K562 (cell line): ENCODE results near the gene SLC5A3. TPM values are rescaled to one million over a fixed set of nuclear protein-coding genes. Genes with fewer than 3 reads are reported as not detected.

Experiments
- ARNT ChIP-seq, 2 experiments: fragments of 450-650 bp; IDR thresholded peaks; 2 replicates each; pipeline ENCODE4 v1.6.1; 2016; ENCODE audit warnings: mild to moderate bottlenecking in 1 of 2
- DMBX1 ChIP-seq: fragments of 250-450 bp; sonication (Bioruptor Pico); IDR thresholded peaks from 2 replicates; pipeline ENCODE4 v1.8.0; 2022; ENCODE audit warnings: inconsistent platforms, mild to moderate bottlenecking, moderate library complexity, borderline replicate concordance
- EZH2 ChIP-seq: IDR thresholded peaks from 2 replicates; pipeline ENCODE4 v1.6.1; 2012; ENCODE audit warnings: low read depth, mild to moderate bottlenecking, inconsistent platforms, low read length, borderline replicate concordance
- FOXA3 ChIP-seq, 2 experiments: fragments of 450-650 bp in 1 of 2; sonication (generic) in 1 of 2; formaldehyde crosslinking; IDR thresholded peaks in 1 of 2; conservative IDR thresholded peaks in 1 of 2; 2 replicates each; pipeline versions ENCODE4 v1.4.0 to v1.8.0; 2020 to 2022; ENCODE audit warnings: mild to moderate bottlenecking in 2 of 2, missing genetic modification reagents in 1 of 2
- GATAD2A ChIP-seq: fragments of 450-650 bp; IDR thresholded peaks from 2 replicates; pipeline ENCODE4 v1.6.1; 2017
- HNRNPUL1 ChIP-seq: fragments of 200-400 bp; formaldehyde crosslinking; IDR thresholded peaks from 2 replicates; pipeline ENCODE4 v1.6.1; 2017; ENCODE audit warnings: low read length
- MECOM ChIP-seq: fragments of 250-450 bp; sonication (Bioruptor Pico); IDR thresholded peaks from 2 replicates; pipeline ENCODE4 v1.8.0; 2022; ENCODE audit warnings: inconsistent platforms
- PTBP1 ChIP-seq: fragments of 200-400 bp; formaldehyde crosslinking; IDR thresholded peaks from 2 replicates; pipeline ENCODE4 v1.6.1; 2017; ENCODE audit warnings: low read depth, low read length
- SIN3A ChIP-seq, 2 experiments: fragments of 150-350 bp in 1 of 2; IDR thresholded peaks; 2 replicates each; pipeline ENCODE4 v1.6.1; 2011 to 2016; ENCODE audit warnings: borderline replicate concordance in 2 of 2, low read depth in 2 of 2, low read length in 2 of 2, mild to moderate bottlenecking in 2 of 2, moderate library complexity in 2 of 2; ENCODE audit not compliant: control insufficient read depth in 1 of 2
- SRF ChIP-seq, 2 experiments: fragments of 250-450, 450-650 bp in 1 of 2; sonication (Bioruptor Pico) in 1 of 2; sonication (generic) in 1 of 2; formaldehyde crosslinking; IDR thresholded peaks; 2 replicates each; pipeline versions ENCODE4 v1.5.0 to v1.5.1; 2020 to 2022; ENCODE audit warnings: mild to moderate bottlenecking in 1 of 2, missing genetic modification reagents in 1 of 2
- TGIF2 ChIP-seq: sonication (generic); formaldehyde crosslinking; IDR thresholded peaks from 2 replicates; pipeline ENCODE4 v1.8.1; 2022; ENCODE audit warnings: mild to moderate bottlenecking, missing genetic modification reagents, moderate library complexity
- TRIM24 ChIP-seq, 2 experiments: fragments of 450-650 bp; IDR thresholded peaks; 2 replicates each; pipeline ENCODE4 v1.6.1; 2016
- TRIM28 ChIP-seq: fragments of 450-650 bp; IDR thresholded peaks from 2 replicates; pipeline ENCODE4 v1.6.1; 2017
- U2AF1 ChIP-seq: fragments of 200-400 bp; formaldehyde crosslinking; optimal IDR thresholded peaks from 2 replicates; pipeline ENCODE3; 2017; ENCODE audit warnings: mild to moderate bottlenecking, low read depth, low read length, moderate library complexity
- ZNF140 ChIP-seq: fragments of 250-450 bp; sonication (Bioruptor Pico); IDR thresholded peaks from 2 replicates; pipeline ENCODE4 v1.8.0; 2021; ENCODE audit warnings: moderate library complexity, mild to moderate bottlenecking, inconsistent platforms
- ZNF445 ChIP-seq: fragments of 250-450 bp; sonication (Bioruptor Pico); IDR thresholded peaks from 2 replicates; pipeline ENCODE4 v1.4.0; 2020; ENCODE audit warnings: low read depth, mild to moderate bottlenecking, moderate library complexity
- polyA plus RNA-seq, 8 experiments: library from polyadenylated mRNA; depleted of rRNA in 4 of 8; stranded (reverse) in 5 of 8; unstranded in 3 of 8; fragments of >200 nt; fragmentation: Nextera tagmentation in 2 of 8; fragmentation: Illumina TruSeq in 1 of 8; extraction: Ambion mirVana in 2 of 8; extraction: Trizol in 1 of 8; gene quantifications; 2 replicates each; pipeline versions ENCODE4 v1.2.1 to v1.2.3, GENCODE V29; 2011 to 2014; ENCODE audit warnings: inconsistent platforms in 1 of 8, missing spikeins in 1 of 8
- total RNA-seq, 7 experiments: library from RNA; depleted of rRNA in 6 of 7; stranded (reverse); fragments of >200 nt in 6 of 7; fragmentation: Illumina TruSeq in 2 of 7; extraction: Trizol in 2 of 7; gene quantifications; 2 replicates each; pipeline versions ENCODE4 v1.2.1 to v1.2.3, GENCODE V29; 2011 to 2021; ENCODE audit warnings: low replicate concordance in 1 of 7
- TF ChIP-seq, protein P1 (sequence below): fragments of 250-450 bp; sonication (Bioruptor Pico); IDR thresholded peaks from 2 replicates; pipeline ENCODE4 v1.4.0; 2020; ENCODE audit warnings: borderline replicate concordance
- TF ChIP-seq, protein P2 (sequence below): fragments of 250-450 bp; sonication (Bioruptor Pico); IDR thresholded peaks from 2 replicates; pipeline ENCODE4 v1.9.0; 2021; ENCODE audit warnings: mild to moderate bottlenecking, inconsistent platforms
- TF ChIP-seq, protein P3 (sequence below): sonication (generic); formaldehyde crosslinking; IDR thresholded peaks from 2 replicates; pipeline ENCODE4 v1.8.1; 2023; ENCODE audit warnings: mild to moderate bottlenecking, missing genetic modification reagents
- TF ChIP-seq, protein P4 (sequence below): sonication (generic); formaldehyde crosslinking; IDR thresholded peaks from 2 replicates; pipeline ENCODE4 v1.8.0; 2022; ENCODE audit warnings: mild to moderate bottlenecking, missing genetic modification reagents
- TF ChIP-seq, protein P5 (sequence below): sonication (generic); formaldehyde crosslinking; IDR thresholded peaks from 2 replicates; pipeline ENCODE4 v1.8.1; 2023; ENCODE audit warnings: mild to moderate bottlenecking, missing genetic modification reagents, moderate library complexity

The SLC5A3 gene
- total and polyA plus RNA-seq, 9 of the 15 experiments (the other 6 are each of a cell fraction or from before 2014, with no cell fraction given), result 2.9 to 20.6 (median 9.0) TPM

DNA sequence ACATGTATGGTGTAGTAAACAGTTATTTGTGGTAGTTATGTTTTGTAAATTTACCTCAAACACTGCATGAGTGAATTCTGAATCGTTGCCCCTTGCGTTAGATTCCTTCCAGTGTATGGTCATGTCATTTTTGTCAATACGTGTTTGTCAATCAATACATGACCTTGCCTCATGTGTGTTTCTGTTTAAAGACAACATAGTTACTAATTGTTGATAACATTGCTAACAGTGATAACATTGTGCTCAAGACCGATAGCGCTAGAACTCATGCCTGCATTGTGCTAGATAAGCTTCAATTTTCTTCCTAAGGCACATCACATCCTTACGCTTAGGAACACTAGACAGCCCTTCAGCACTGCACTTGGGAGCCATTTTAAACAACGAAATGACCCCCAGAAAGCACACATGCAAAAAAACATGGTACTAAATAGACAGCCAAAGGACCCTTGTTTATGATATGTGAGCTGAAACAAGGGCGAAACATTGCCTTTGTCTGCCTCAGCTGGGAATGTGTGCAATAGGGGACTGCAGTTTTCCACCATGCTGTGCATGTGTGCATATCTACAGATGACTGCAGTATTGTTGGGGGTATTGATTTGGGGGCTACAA lies 37.3 kb downstream of the SLC5A3 start (continued):
- TF ChIP-seq ZNF445 (CRISPR knock-in tag), result no peak
- no peak for TF ChIP-seq SRF (CRISPR knock-in tag; IDR thresholded peaks at IDR 0.05)
- TF ChIP-seq TRIM28, result 0 out of 2 replicates have a peak, but pooled peaks have one; percentile 50
- TF ChIP-seq U2AF1, result no peak
- TF ChIP-seq PTBP1, result no peak
- TF ChIP-seq DMBX1 (CRISPR knock-in tag), result peak; percentile 80; the same call in 1 of the 2 replicates
- TF ChIP-seq MECOM (CRISPR knock-in tag), result no peak
- no peak for TF ChIP-seq SIN3A (IDR thresholded peaks at IDR 0.05; ENCODE audit: borderline replicate concordance in 2 of 2, control insufficient read depth in 1 of 2, low read depth in 2 of 2, low read length in 2 of 2)
- TF ChIP-seq TRIM24 (IDR thresholded peaks at IDR 0.05), result peak; percentile 95 to 97
- TF ChIP-seq, protein P1, sequence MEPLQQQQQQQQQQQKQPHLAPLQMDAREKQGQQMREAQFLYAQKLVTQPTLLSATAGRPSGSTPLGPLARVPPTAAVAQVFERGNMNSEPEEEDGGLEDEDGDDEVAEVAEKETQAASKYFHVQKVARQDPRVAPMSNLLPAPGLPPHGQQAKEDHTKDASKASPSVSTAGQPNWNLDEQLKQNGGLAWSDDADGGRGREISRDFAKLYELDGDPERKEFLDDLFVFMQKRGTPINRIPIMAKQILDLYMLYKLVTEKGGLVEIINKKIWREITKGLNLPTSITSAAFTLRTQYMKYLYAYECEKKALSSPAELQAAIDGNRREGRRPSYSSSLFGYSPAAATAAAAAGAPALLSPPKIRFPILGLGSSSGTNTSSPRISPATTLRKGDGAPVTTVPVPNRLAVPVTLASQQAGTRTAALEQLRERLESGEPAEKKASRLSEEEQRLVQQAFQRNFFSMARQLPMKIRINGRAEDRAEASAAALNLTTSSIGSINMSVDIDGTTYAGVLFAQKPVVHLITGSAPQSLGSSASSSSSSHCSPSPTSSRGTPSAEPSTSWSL (CRISPR knock-in tag), result no peak
- TF ChIP-seq EZH2, result peak; percentile 86; the same call in 1 of the 2 replicates
- TF ChIP-seq, protein P2, sequence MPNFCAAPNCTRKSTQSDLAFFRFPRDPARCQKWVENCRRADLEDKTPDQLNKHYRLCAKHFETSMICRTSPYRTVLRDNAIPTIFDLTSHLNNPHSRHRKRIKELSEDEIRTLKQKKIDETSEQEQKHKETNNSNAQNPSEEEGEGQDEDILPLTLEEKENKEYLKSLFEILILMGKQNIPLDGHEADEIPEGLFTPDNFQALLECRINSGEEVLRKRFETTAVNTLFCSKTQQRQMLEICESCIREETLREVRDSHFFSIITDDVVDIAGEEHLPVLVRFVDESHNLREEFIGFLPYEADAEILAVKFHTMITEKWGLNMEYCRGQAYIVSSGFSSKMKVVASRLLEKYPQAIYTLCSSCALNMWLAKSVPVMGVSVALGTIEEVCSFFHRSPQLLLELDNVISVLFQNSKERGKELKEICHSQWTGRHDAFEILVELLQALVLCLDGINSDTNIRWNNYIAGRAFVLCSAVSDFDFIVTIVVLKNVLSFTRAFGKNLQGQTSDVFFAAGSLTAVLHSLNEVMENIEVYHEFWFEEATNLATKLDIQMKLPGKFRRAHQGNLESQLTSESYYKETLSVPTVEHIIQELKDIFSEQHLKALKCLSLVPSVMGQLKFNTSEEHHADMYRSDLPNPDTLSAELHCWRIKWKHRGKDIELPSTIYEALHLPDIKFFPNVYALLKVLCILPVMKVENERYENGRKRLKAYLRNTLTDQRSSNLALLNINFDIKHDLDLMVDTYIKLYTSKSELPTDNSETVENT (CRISPR knock-in tag), result no peak
- TF ChIP-seq HNRNPUL1, result no peak
- peak; percentile 91 for TF ChIP-seq GATAD2A
- peak; percentile 66 to 89; a peak in 3 of 4 replicates for TF ChIP-seq FOXA3 (CRISPR knock-in tag; conservative IDR thresholded peaks at IDR 0.05 in 1 of 2, IDR thresholded peaks at IDR 0.05 in 1 of 2)
- TF ChIP-seq ARNT (IDR thresholded peaks at IDR 0.05), result peak in 1 of 2 experiments; percentile 95; a peak in 3 of 4 replicates
- TF ChIP-seq, protein P3, sequence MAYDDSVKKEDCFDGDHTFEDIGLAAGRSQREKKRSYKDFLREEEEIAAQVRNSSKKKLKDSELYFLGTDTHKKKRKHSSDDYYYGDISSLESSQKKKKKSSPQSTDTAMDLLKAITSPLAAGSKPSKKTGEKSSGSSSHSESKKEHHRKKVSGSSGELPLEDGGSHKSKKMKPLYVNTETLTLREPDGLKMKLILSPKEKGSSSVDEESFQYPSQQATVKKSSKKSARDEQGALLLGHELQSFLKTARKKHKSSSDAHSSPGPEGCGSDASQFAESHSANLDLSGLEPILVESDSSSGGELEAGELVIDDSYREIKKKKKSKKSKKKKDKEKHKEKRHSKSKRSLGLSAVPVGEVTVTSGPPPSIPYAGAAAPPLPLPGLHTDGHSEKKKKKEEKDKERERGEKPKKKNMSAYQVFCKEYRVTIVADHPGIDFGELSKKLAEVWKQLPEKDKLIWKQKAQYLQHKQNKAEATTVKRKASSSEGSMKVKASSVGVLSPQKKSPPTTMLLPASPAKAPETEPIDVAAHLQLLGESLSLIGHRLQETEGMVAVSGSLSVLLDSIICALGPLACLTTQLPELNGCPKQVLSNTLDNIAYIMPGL (CRISPR knock-in tag), result no peak
- TF ChIP-seq TGIF2 (CRISPR knock-in tag), result no peak
- TF ChIP-seq ZNF140 (CRISPR knock-in tag), result no peak
- TF ChIP-seq, protein P4, sequence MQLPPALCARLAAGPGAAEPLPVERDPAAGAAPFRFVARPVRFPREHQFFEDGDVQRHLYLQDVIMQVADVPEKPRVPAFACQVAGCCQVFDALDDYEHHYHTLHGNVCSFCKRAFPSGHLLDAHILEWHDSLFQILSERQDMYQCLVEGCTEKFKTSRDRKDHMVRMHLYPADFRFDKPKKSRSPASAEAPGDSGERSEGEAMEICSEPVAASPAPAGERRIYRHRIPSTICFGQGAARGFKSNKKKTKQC (CRISPR knock-in tag), result no peak
- TF ChIP-seq, protein P5, sequence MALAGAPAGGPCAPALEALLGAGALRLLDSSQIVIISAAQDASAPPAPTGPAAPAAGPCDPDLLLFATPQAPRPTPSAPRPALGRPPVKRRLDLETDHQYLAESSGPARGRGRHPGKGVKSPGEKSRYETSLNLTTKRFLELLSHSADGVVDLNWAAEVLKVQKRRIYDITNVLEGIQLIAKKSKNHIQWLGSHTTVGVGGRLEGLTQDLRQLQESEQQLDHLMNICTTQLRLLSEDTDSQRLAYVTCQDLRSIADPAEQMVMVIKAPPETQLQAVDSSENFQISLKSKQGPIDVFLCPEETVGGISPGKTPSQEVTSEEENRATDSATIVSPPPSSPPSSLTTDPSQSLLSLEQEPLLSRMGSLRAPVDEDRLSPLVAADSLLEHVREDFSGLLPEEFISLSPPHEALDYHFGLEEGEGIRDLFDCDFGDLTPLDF (CRISPR knock-in tag), result 0 out of 2 replicates have a peak, but pooled peaks have one; percentile 60
